ENCODE results near the gene PXMP2. TPM values are rescaled to one million over a fixed set of nuclear protein-coding genes. Genes with fewer than 3 reads are reported as not detected.

Gene PXMP2
- 10 to 100 TPM; 22.6 to 91.4 (median 31.9) TPM for total RNA-seq

DNA sequence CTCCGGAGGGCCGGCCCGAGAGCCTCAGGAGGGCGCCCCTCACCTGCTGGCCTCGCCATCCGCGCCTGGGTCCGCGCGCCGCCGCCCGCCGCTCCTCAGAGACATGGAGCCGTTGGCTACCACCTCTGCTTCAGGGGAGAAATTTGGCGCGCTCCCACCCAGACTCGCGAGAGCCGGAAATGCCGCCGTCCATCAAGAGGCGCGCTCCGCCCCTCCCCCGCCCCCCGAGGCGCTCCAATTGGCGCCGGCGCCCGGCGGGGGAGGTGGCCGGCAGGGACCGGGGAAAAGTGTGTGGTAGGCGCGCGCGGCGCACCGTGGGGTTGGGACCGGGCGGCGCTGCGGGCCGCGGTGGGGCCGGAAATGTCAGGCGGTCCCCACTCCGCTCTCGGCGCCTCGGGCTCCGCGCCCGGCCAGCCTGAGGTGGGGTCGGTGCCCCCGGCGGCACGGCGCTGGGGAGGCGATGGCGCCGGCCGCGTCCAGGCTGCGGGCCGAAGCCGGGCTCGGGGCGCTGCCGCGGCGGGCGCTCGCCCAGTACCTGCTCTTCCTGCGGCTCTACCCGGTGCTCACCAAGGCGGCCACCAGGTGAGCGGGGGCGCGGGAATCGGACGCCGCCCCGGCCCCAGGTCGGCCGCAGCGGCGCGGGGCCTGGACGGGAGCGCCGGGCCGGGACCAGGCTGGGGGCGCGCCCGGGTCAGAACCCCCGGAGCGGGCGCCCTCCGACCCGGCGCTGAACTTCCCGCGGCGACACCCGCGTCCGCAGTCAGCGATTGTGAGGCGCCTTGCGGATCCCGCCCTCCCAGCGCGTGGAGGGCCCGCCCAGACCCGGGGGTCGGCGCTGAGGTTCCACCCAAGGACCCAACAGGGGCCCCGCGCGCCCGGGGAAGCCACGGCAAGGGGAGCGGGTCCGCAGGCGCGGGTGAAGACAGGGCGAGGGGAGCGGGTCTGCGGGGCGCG is at the start of gene PXMP2, which contains the start of gene POLE:
Gene PXMP2 (plus strand): TSS at position 377 of the 954 bp plus-strand sequence. CDS start 84 bp downstream, at position 461.
Gene POLE (minus strand): TSS at position 132 of the 954 bp plus-strand sequence. CDS start 27 bp downstream, at position 105.
- TF ChIP-seq, protein P1, sequence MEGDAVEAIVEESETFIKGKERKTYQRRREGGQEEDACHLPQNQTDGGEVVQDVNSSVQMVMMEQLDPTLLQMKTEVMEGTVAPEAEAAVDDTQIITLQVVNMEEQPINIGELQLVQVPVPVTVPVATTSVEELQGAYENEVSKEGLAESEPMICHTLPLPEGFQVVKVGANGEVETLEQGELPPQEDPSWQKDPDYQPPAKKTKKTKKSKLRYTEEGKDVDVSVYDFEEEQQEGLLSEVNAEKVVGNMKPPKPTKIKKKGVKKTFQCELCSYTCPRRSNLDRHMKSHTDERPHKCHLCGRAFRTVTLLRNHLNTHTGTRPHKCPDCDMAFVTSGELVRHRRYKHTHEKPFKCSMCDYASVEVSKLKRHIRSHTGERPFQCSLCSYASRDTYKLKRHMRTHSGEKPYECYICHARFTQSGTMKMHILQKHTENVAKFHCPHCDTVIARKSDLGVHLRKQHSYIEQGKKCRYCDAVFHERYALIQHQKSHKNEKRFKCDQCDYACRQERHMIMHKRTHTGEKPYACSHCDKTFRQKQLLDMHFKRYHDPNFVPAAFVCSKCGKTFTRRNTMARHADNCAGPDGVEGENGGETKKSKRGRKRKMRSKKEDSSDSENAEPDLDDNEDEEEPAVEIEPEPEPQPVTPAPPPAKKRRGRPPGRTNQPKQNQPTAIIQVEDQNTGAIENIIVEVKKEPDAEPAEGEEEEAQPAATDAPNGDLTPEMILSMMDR (IDR thresholded peaks at IDR 0.05), result no peak
- peak; percentile 98 for ATAC-seq (ENCODE audit: low FRiP score)
- peak; percentile 87 for DNase-seq (ENCODE audit: low spot score)

GRCh38 chr12:132637811-132638210 is 49.6 kb upstream of the PXMP2 start:
- no peak for ATAC-seq (ENCODE audit: low FRiP score)
- DNase-seq (ENCODE audit: low spot score), result no peak
- TF ChIP-seq, protein P1 (IDR thresholded peaks at IDR 0.05), result no peak

DNA sequence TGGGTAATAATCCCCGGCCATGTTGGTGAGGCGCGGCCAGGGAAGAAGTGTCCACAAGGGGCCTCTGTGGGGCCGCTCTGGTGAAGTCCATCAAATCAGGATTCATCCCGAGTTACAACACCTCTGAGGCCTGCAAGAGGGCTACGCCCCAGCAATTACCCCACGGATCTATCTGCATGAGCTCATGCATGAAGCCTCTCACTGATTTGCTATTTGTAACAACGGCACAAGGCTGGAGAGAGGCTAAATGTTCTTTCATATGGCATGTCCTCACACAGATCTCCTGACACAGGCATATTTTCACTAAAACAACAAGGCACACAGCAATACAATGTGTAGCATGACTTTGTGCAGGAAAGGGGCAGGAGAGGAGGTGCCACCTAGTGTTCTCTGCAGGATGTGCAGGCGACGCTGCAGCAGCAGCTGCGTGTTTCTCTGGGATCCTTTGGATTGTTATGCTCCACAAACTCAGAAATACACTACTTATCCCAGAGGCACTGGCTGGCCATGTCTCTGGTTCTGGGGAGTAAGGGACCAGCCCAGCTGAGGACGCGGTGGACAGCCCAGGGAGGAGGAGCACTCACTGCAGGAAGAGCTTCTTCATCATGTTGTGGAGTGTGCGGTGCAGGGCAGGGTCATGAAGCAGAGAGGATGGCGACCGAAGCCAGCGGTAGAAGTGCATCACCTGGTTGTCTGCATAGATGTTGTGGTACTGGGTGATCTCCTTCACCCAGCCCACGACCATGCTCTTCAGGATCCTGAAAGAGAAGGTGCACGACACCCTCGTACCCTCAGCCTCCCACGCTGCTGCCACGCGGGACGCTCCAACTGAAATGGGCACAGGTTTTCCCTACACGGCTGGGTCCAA is 48.6 kb upstream of the PXMP2 start:
- TF ChIP-seq, protein P1 (IDR thresholded peaks at IDR 0.05), result no peak
- DNase-seq (ENCODE audit: low spot score) (no peak), ATAC-seq (ENCODE audit: low FRiP score) (peak; percentile 59)

DNA sequence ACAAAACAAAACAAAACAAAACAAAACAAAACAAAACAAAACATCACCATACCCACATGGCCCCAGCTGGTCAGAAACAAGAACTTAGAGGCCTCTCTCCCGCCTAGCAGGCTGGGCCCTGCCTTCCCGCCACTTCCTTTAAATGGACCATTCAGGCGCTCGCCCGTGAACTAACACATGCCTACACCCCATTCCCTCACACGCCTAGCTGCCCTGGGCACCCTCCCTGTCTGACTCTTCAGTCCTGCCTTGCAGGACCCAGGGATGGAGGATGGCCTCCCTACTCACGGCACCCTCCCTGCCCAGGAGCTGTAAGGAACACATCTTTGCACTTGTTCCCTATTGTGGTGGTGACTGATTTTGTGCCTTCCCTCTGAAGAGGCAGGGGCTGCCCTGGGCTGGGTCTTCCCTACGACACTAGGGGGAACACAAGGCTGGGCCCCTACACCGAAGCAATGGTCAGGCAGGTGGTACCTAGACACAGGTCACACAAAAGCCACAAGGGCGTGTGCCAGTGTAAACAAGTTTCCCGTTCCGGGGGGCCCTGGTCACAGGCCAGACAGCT is 47.3 kb upstream of the PXMP2 start:
- ATAC-seq (ENCODE audit: low FRiP score) (no peak), DNase-seq (ENCODE audit: low spot score) (no peak)
- TF ChIP-seq, protein P1 (IDR thresholded peaks at IDR 0.05), result no peak

DNA sequence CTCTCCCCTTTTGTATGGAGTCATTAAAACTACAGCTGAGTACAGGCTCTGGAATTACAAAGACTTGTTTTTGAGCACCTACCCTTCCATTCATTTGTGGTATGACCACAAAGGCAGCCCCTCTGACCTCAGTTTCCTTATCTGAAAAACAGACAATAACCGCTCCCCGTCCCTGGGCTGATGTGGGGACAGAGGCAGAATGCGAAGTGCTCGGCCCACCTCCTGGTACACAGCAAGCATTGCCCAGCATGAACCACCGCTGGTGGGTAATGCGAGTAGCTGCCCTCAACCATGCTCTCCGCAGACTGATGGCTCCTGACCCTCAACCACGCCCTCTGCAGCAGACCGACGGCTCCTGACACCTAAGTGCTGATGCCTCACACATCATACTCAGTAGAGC is 46.5 kb upstream of the PXMP2 start:
- TF ChIP-seq, protein P1 (IDR thresholded peaks at IDR 0.05), result no peak
- ATAC-seq (ENCODE audit: low FRiP score), result no peak
- no peak for DNase-seq (ENCODE audit: low spot score)

DNA sequence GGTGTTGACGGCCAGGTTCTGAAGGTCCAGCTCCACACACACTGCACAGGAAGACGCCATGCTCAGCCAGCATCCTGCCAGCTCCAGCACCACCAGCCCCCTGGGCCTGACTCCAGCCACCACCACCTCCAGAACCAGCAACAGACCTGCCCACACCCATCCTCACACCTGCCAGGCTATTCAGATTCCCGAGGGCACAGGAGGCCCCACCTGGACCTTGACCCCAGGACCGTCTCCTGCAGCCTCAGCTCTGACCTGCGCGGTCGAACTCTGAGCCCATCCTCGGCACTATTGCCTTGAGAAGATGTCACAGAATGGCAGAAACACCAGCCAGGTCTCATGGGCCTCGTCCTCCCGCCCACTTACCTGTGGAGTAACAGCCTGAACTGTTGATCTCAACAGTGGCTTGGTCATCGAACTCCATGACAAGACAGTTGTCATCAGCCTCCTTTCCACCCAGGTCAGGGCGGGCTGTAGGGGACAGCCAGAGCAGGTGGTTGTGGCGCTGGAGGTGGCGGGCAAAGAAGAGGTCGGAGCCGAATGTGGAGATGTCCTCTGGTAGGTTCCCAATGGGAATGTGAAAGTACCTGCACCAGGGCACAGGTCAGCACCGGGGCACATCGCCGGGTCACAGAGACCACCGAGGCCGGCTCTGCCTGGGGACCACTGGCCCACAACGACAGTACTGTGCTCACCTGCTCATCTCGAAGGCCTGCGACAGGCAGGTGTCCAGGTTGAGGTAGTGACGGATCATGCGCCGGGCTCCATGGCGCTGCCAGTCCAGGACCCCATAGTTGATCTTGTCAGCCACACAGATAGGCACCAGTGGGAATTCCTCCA is 45.4 kb upstream of the PXMP2 start:
- ATAC-seq (ENCODE audit: low FRiP score), result no peak
- TF ChIP-seq, protein P1 (IDR thresholded peaks at IDR 0.05), result no peak
- DNase-seq (ENCODE audit: low spot score), result no peak
